GM23338 (cell line): ENCODE measurements around the gene SNX3.

Experiments
- CREB1 ChIP-seq: fragments of 250-450 bp; sonication (Bioruptor Pico); IDR thresholded peaks from 2 replicates; pipeline ENCODE4 v1.5.0; 2020; ENCODE audit warnings: low read depth, mild to moderate bottlenecking, moderate library complexity
- EZH2 ChIP-seq: fragments of 200-600 bp; sonication (generic); IDR thresholded peaks from one replicate; pipeline ENCODE4 v1.8.0; 2017; ENCODE audit warnings: antibody characterized with exemption, mild to moderate bottlenecking, low read depth; ENCODE audit not compliant: unreplicated experiment
- EZH2phosphoT487 ChIP-seq: fragments of 200-600 bp; sonication (generic); IDR thresholded peaks from one replicate; pipeline ENCODE4 v1.8.1; 2018; ENCODE audit warnings: antibody characterized with exemption; ENCODE audit not compliant: unreplicated experiment
- JUNB ChIP-seq: IDR thresholded peaks from one replicate; pipeline ENCODE4 v1.6.1; 2016; ENCODE audit warnings: antibody characterized with exemption; ENCODE audit not compliant: unreplicated experiment
- POLR2AphosphoS5 ChIP-seq: IDR thresholded peaks from 2 replicates; pipeline ENCODE4 v1.6.1; 2016; ENCODE audit warnings: antibody characterized with exemption, low read depth
- STAT1 ChIP-seq: IDR thresholded peaks from one replicate; pipeline ENCODE4 v1.6.1; 2016; ENCODE audit warnings: antibody characterized with exemption; ENCODE audit not compliant: unreplicated experiment
- ZNF114 ChIP-seq: fragments of 250-450 bp; sonication (Bioruptor Pico); IDR thresholded peaks from 2 replicates; pipeline ENCODE4 v1.5.0; 2020; ENCODE audit warnings: mild to moderate bottlenecking, moderate library complexity
- TF ChIP-seq, protein P1 (sequence below), 2 experiments: fragments of 200-600 bp in 1 of 2; sonication (generic) in 1 of 2; conservative IDR thresholded peaks; 2 replicates each; pipeline versions ENCODE4 v1.5.1 to v1.6.1; 2016 to 2017; ENCODE audit warnings: antibody characterized with exemption in 2 of 2, low read depth in 2 of 2, mild to moderate bottlenecking in 2 of 2, moderate library complexity in 1 of 2

DNA sequence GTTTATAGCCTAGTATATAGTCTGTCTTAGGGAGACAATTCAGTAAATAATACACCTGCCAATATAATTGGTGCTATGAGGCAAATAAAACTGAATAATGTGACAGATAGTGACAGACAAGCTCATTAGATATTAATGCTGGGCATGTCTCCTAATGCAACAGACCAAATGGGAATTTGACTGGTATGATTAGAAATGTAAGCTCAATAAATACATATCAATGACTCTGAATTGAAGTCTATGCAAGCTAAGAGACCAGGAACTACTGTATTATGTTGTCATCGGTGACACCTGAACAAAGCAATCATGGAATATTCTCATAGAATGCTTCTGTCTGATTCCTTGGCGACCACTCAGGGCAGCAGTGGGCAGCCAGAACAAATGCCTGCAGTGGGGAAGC, 2.5 kb upstream of the SNX3 start:
- TF ChIP-seq, protein P1, sequence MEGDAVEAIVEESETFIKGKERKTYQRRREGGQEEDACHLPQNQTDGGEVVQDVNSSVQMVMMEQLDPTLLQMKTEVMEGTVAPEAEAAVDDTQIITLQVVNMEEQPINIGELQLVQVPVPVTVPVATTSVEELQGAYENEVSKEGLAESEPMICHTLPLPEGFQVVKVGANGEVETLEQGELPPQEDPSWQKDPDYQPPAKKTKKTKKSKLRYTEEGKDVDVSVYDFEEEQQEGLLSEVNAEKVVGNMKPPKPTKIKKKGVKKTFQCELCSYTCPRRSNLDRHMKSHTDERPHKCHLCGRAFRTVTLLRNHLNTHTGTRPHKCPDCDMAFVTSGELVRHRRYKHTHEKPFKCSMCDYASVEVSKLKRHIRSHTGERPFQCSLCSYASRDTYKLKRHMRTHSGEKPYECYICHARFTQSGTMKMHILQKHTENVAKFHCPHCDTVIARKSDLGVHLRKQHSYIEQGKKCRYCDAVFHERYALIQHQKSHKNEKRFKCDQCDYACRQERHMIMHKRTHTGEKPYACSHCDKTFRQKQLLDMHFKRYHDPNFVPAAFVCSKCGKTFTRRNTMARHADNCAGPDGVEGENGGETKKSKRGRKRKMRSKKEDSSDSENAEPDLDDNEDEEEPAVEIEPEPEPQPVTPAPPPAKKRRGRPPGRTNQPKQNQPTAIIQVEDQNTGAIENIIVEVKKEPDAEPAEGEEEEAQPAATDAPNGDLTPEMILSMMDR (conservative IDR thresholded peaks at IDR 0.05; ENCODE audit: low read depth in 2 of 2): no peak
- TF ChIP-seq POLR2AphosphoS5: no peak
- TF ChIP-seq JUNB: no peak
- no peak for TF ChIP-seq STAT1
- TF ChIP-seq EZH2phosphoT487: no peak
- TF ChIP-seq EZH2: no peak
- TF ChIP-seq CREB1: no peak
- no peak for TF ChIP-seq ZNF114
